SK-N-SH (cell line): ENCODE data around the gene PPP3CA. TPM values are rescaled to one million over a fixed set of nuclear protein-coding genes. Genes with fewer than 3 reads are reported as not detected.

Source experiments
- CTCF ChIA-PET: fragments of 300-600, 350-600 bp; formaldehyde crosslinking; extraction: SDS; loops from one replicate; lab custom pipeline; 2021; lab: Yijun Ruan, JAX
- POLR2A ChIA-PET: fragments of 350-600 bp; sonication (Branson Sonifier 250); formaldehyde crosslinking; extraction: SDS; loops from one replicate; lab custom pipeline; 2020; ENCODE audit warnings: antibody characterized with exemption, inconsistent platforms; lab: Yijun Ruan, JAX
- DNase-seq: peaks from one replicate; pipeline ENCODE4 v3.0.0; 2012
- H2AFZ ChIP-seq: fragments of 200-600 bp; sonication (generic); 2 replicates; pipeline ENCODE4 v1.8.1; 2016; ENCODE audit warnings: antibody characterized with exemption, mild to moderate bottlenecking, low read depth
- H3F3A ChIP-seq: fragments of 200-600 bp; sonication (generic); replicated peaks from 2 replicates; pipeline ENCODE3; 2016; ENCODE audit warnings: antibody characterized with exemption, mild to moderate bottlenecking; ENCODE audit not compliant: insufficient read depth
- H3K27ac ChIP-seq, 2 experiments: fragments of 200-500 bp in 1 of 2; fragments of 200-600 bp in 1 of 2; sonication (Bioruptor generic) in 1 of 2; sonication (generic), shearing (Covaris generic) in 1 of 2; 2 replicates each; pipeline versions ENCODE4 v1.5.1 to v1.6.1; 2014 to 2016; ENCODE audit warnings: low read depth in 2 of 2, inconsistent platforms in 1 of 2, low read length in 1 of 2, mild to moderate bottlenecking in 1 of 2, mixed read lengths in 1 of 2
- H3K27me3 ChIP-seq: fragments of 200-600 bp; sonication (generic), shearing (Covaris generic); 2 replicates; pipeline ENCODE4 v1.6.1; 2016; ENCODE audit warnings: mixed run types; ENCODE audit not compliant: insufficient read depth
- H3K36me3 ChIP-seq, 2 experiments: fragments of 200-500 bp in 1 of 2; fragments of 200-600 bp in 1 of 2; sonication (Bioruptor generic) in 1 of 2; sonication (generic) in 1 of 2; replicated peaks in 1 of 2; 2 replicates each; pipeline versions ENCODE3 to v1.5.1; 2014 to 2016; ENCODE audit warnings: low read length in 1 of 2, mild to moderate bottlenecking in 1 of 2; ENCODE audit not compliant: insufficient read depth in 2 of 2, control insufficient read depth in 1 of 2
- H3K4me1 ChIP-seq, 2 experiments: fragments of 200-500 bp in 1 of 2; fragments of 200-600 bp in 1 of 2; sonication (Bioruptor generic) in 1 of 2; sonication (generic), shearing (Covaris generic) in 1 of 2; 2 replicates each; pipeline versions ENCODE4 v1.5.1 to v1.6.1; 2014 to 2016; ENCODE audit warnings: low read depth in 1 of 2, low read length in 1 of 2, mixed run types in 1 of 2; ENCODE audit not compliant: insufficient read depth in 2 of 2, control insufficient read depth in 1 of 2
- H3K4me2 ChIP-seq: fragments of 200-600 bp; sonication (generic), shearing (Covaris generic); 2 replicates; pipeline ENCODE4 v1.6.1; 2017; ENCODE audit warnings: mixed run types
- H3K4me3 ChIP-seq, 2 experiments: fragments of 200-500 bp in 1 of 2; fragments of 200-600 bp in 1 of 2; sonication (Bioruptor generic) in 1 of 2; sonication (generic), shearing (Covaris generic) in 1 of 2; 2 replicates each; pipeline versions ENCODE4 v1.5.1 to v1.8.1; 2014 to 2016; ENCODE audit warnings: low read depth in 2 of 2, inconsistent platforms in 1 of 2, low read length in 1 of 2, mild to moderate bottlenecking in 1 of 2, mixed read lengths in 1 of 2, moderate library complexity in 1 of 2
- H3K79me2 ChIP-seq: fragments of 200-600 bp; sonication (generic); 2 replicates; pipeline ENCODE4 v1.8.1; 2017; ENCODE audit warnings: mild to moderate bottlenecking; ENCODE audit not compliant: insufficient read depth
- H3K9ac ChIP-seq: fragments of 200-600 bp; sonication (generic); 2 replicates; pipeline ENCODE4 v1.6.1; 2017; ENCODE audit warnings: mixed run types
- H3K9me2 ChIP-seq: fragments of 200-600 bp; sonication (generic); 2 replicates; pipeline ENCODE4 v1.6.1; 2017; ENCODE audit warnings: mixed run types
- H3K9me3 ChIP-seq: fragments of 200-600 bp; sonication (generic); 2 replicates; pipeline ENCODE4 v1.6.1; 2017; ENCODE audit warnings: mixed run types, mild to moderate bottlenecking, moderate library complexity
- H4K20me1 ChIP-seq: fragments of 200-600 bp; sonication (generic); 2 replicates; pipeline ENCODE4 v1.6.1; 2017; ENCODE audit warnings: mild to moderate bottlenecking, mixed run types; ENCODE audit not compliant: insufficient read depth
- EP300 ChIP-seq, 2 experiments: IDR thresholded peaks; 2 replicates each; pipeline versions ENCODE4 v1.4.0 to v1.6.1; 2012; ENCODE audit warnings: borderline replicate concordance in 1 of 2, low read depth in 1 of 2, low read length in 1 of 2
- FOSL2 ChIP-seq: IDR thresholded peaks from 2 replicates; pipeline ENCODE4 v1.4.0; 2012; ENCODE audit warnings: low read depth, mild to moderate bottlenecking, moderate library complexity, borderline replicate concordance
- FOXM1 ChIP-seq: IDR thresholded peaks from 2 replicates; pipeline ENCODE4 v1.4.0; 2012; ENCODE audit warnings: low read depth, mild to moderate bottlenecking
- GATA2 ChIP-seq: sonication (generic); formaldehyde crosslinking; IDR thresholded peaks from 2 replicates; pipeline ENCODE4 v1.5.0; 2020; ENCODE audit warnings: mild to moderate bottlenecking, missing genetic modification reagents
- JUND ChIP-seq: IDR thresholded peaks from 2 replicates; pipeline ENCODE4 v1.4.0; 2012
- NFIC ChIP-seq: IDR thresholded peaks from 2 replicates; pipeline ENCODE4 v1.4.0; 2012; ENCODE audit warnings: borderline replicate concordance
- PBX3 ChIP-seq: IDR thresholded peaks from 2 replicates; pipeline ENCODE4; 2012
- RAD21 ChIP-seq: IDR thresholded peaks from 2 replicates; pipeline ENCODE4 v1.6.1; 2012; ENCODE audit warnings: mild to moderate bottlenecking, low read length
- RXRA ChIP-seq: IDR thresholded peaks from 2 replicates; pipeline ENCODE4 v1.4.0; 2012; ENCODE audit warnings: low read depth, mild to moderate bottlenecking, borderline replicate concordance
- SIN3A ChIP-seq: IDR thresholded peaks from 2 replicates; pipeline ENCODE4 v1.6.1; 2012; ENCODE audit warnings: low read depth, mild to moderate bottlenecking, low read length, moderate library complexity, borderline replicate concordance
- TAF1 ChIP-seq: IDR thresholded peaks from 2 replicates; pipeline ENCODE4 v1.6.1; 2012; ENCODE audit warnings: low read depth, mild to moderate bottlenecking, low read length, moderate library complexity, borderline replicate concordance
- TCF12 ChIP-seq: IDR thresholded peaks from 2 replicates; pipeline ENCODE4 v1.4.0; 2012
- TEAD4 ChIP-seq: IDR thresholded peaks from 2 replicates; pipeline ENCODE4 v1.4.0; 2012; ENCODE audit warnings: mild to moderate bottlenecking, borderline replicate concordance; ENCODE audit not compliant: insufficient read depth
- YY1 ChIP-seq: IDR thresholded peaks from 2 replicates; pipeline ENCODE4 v1.4.0; 2012; ENCODE audit warnings: low read depth, mild to moderate bottlenecking
- WGBS: methylation state at CpG from one replicate; pipeline ENCODE4 v1.1.6; 2017; ENCODE audit warnings: low lambda C conversion rate; 5-methylcytosine and 5-hydroxymethylcytosine counted together
- polyA plus RNA-seq, 3 experiments: library from polyadenylated mRNA; depleted of rRNA; stranded (reverse); fragments of >200 nt; gene quantifications; 2 replicates each; pipeline ENCODE4 v1.2.3, GENCODE V29; 2012
- TF ChIP-seq, protein P1 (sequence below): IDR thresholded peaks from 2 replicates; pipeline ENCODE4 v1.4.0; 2012; ENCODE audit warnings: low read depth
- TF ChIP-seq, protein P2 (sequence below): IDR thresholded peaks from 2 replicates; pipeline ENCODE4 v1.4.0; 2012; ENCODE audit warnings: low read depth, borderline replicate concordance
- TF ChIP-seq, protein P3 (sequence below): IDR thresholded peaks from 2 replicates; pipeline ENCODE4 v1.6.1; 2012; ENCODE audit warnings: mild to moderate bottlenecking, low read depth, low read length, moderate library complexity

PPP3CA gene
- polyA plus RNA-seq, 1 of the 3 experiments (the other 2 are of a cell fraction) = 10.7 TPM

DNA sequence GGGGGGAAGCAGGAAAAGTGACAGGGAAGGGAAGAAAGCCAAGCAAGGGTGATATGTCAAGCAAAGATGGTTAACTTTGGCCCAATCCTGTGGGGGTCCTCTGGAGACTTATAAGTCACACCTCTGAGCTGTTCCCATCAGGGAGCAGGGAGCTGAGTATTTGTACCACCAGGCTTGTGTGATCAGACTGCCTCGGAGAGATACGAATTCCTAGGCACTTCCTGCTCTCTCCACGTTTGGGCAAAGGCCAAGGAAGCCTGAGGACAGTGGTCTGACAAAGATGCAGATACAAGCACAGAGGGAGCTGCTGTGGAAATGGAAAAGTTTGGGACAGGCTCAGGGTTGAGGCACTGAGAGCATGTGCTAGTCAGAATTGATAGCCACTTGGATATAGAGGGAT is 10.4 kb upstream of the PPP3CA start:
- Histone ChIP-seq H3K9ac (no peak overlapping the region), H2AFZ (peak overlapping the region; percentile 20; the same call in 1 of the 2 replicates), H3F3A (peaks cover 13% of the 10 kb centered on the region), H3K27ac (peak overlapping the region; percentile 30 to 58; a peak in 3 of 4 replicates), H3K79me2 (no peaks in the 10 kb centered on the region), H3K27me3 (no peaks in the 10 kb centered on the region), H4K20me1 (no peaks in the 10 kb centered on the region), H3K4me2 (peak overlapping the region; percentile 34), H3K4me3 (no peak overlapping the region), H3K9me2 (no peaks in the 10 kb centered on the region), H3K4me1 (peaks cover 7 to 9% of the 10 kb centered on the region in 2 experiments; a peak in 3 of 4 replicates), H3K36me3 (no peaks in the 10 kb centered on the region), H3K9me3 (no peaks in the 10 kb centered on the region)
- ChIA-PET POLR2A (no interaction called here), CTCF (no interaction called here)
- TF ChIP-seq NFIC = 0 out of 2 replicates have a peak, but pooled peaks have one; percentile 30
- TF ChIP-seq, protein P1, sequence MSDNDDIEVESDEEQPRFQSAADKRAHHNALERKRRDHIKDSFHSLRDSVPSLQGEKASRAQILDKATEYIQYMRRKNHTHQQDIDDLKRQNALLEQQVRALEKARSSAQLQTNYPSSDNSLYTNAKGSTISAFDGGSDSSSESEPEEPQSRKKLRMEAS = no peak
- DNase-seq = no peak
- WGBS = 20% methylated on average over 3 of the region's 3 CpGs

DNA sequence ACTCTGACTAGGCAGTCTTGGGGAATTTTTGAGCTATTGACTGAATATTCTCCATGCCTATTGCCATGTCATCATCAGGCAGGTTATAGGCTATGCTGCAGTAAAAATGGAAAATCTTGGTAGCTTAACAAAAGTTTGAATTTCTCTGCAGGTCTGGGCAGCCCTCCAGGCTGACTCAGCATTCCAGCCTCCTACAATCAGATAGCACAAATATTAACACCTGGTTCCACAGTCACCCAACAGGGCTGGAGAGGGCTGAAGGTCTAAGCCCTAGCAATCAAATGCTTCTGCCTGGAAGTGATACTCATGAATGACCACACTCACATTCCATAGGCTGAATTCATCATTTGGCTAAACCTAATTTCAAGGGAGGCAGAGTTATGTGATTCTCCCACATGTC is 9.6 kb upstream of the PPP3CA start:
- peaks cover 7 to 9% of the 10 kb centered on the region in 2 experiments; a peak in 3 of 4 replicates for H3K4me1 ChIP-seq
- H3K9me3 ChIP-seq = no peaks in the 10 kb centered on the region
- H3K27me3 ChIP-seq = no peaks in the 10 kb centered on the region
- no peak overlapping the region for H2AFZ ChIP-seq
- H3K4me3 ChIP-seq = no peak overlapping the region
- no peaks in the 10 kb centered on the region for H3K9me2 ChIP-seq
- H4K20me1 ChIP-seq = no peaks in the 10 kb centered on the region
- peaks cover 13% of the 10 kb centered on the region for H3F3A ChIP-seq
- DNase-seq = peak; percentile 8
- no peaks in the 10 kb centered on the region for H3K36me3 ChIP-seq
- H3K9ac ChIP-seq = no peak overlapping the region
- ChIA-PET POLR2A (no interaction called here), CTCF (interaction anchor here (0.5 kb wide), 1 partner anchor 477 kb away, joined by 3 read pairs; no protein-coding TSS in a partner anchor)
- TF ChIP-seq, protein P2, sequence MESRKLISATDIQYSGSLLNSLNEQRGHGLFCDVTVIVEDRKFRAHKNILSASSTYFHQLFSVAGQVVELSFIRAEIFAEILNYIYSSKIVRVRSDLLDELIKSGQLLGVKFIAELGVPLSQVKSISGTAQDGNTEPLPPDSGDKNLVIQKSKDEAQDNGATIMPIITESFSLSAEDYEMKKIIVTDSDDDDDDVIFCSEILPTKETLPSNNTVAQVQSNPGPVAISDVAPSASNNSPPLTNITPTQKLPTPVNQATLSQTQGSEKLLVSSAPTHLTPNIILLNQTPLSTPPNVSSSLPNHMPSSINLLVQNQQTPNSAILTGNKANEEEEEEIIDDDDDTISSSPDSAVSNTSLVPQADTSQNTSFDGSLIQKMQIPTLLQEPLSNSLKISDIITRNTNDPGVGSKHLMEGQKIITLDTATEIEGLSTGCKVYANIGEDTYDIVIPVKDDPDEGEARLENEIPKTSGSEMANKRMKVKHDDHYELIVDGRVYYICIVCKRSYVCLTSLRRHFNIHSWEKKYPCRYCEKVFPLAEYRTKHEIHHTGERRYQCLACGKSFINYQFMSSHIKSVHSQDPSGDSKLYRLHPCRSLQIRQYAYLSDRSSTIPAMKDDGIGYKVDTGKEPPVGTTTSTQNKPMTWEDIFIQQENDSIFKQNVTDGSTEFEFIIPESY = 0 out of 2 replicates have a peak, but pooled peaks have one; percentile 34
- TF ChIP-seq RAD21 (no peak), TAF1 (no peak), PBX3 (peak; percentile 58; the same call in 1 of the 2 replicates), JUND (peak; percentile 84), EP300 (IDR thresholded peaks at IDR 0.05; ENCODE audit: borderline replicate concordance in 1 of 2, low read depth in 1 of 2, low read length in 1 of 2) (peak; percentile 33 to 88; a peak in 3 of 4 replicates), YY1 (no peak; the same call in 1 of the 2 replicates), SIN3A (peak; percentile 40; the same call in 1 of the 2 replicates), TCF12 (peak; percentile 96), RXRA (peak; percentile 46; the same call in 1 of the 2 replicates), FOXM1 (peak; percentile 33; the same call in 1 of the 2 replicates), NFIC (peak; percentile 93), TEAD4 (peak; percentile 76), FOSL2 (peak; percentile 88), GATA2 (CRISPR knock-in tag) (no peak)
- TF ChIP-seq, protein P3, sequence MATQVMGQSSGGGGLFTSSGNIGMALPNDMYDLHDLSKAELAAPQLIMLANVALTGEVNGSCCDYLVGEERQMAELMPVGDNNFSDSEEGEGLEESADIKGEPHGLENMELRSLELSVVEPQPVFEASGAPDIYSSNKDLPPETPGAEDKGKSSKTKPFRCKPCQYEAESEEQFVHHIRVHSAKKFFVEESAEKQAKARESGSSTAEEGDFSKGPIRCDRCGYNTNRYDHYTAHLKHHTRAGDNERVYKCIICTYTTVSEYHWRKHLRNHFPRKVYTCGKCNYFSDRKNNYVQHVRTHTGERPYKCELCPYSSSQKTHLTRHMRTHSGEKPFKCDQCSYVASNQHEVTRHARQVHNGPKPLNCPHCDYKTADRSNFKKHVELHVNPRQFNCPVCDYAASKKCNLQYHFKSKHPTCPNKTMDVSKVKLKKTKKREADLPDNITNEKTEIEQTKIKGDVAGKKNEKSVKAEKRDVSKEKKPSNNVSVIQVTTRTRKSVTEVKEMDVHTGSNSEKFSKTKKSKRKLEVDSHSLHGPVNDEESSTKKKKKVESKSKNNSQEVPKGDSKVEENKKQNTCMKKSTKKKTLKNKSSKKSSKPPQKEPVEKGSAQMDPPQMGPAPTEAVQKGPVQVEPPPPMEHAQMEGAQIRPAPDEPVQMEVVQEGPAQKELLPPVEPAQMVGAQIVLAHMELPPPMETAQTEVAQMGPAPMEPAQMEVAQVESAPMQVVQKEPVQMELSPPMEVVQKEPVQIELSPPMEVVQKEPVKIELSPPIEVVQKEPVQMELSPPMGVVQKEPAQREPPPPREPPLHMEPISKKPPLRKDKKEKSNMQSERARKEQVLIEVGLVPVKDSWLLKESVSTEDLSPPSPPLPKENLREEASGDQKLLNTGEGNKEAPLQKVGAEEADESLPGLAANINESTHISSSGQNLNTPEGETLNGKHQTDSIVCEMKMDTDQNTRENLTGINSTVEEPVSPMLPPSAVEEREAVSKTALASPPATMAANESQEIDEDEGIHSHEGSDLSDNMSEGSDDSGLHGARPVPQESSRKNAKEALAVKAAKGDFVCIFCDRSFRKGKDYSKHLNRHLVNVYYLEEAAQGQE = no peak
- TF ChIP-seq, protein P1 = 0 out of 2 replicates have a peak, but pooled peaks have one; percentile 35
- H3K27ac ChIP-seq = peak overlapping the region in 1 of 2 experiments; percentile 58; a peak in 3 of 4 replicates
- H3K79me2 ChIP-seq = no peaks in the 10 kb centered on the region
- peak overlapping the region; percentile 26; the same call in 1 of the 2 replicates for H3K4me2 ChIP-seq
